ENCODE data around the gene USP36.
"Not testable (repeated sequence)": the region's sequence is repeated elsewhere in the genome, so short reads cannot be mapped to it uniquely, and the experiment has no call there.

Gene USP36

GRCh38 chr17:78751447-78752161 lies 89.0 kb downstream of the USP36 start:
- no peak for DNase-seq (ENCODE audit: low read depth)
- no peak overlapping the region for H3K4me3 ChIP-seq (ENCODE audit: low read depth, low read length)
- TF ChIP-seq, protein P1, sequence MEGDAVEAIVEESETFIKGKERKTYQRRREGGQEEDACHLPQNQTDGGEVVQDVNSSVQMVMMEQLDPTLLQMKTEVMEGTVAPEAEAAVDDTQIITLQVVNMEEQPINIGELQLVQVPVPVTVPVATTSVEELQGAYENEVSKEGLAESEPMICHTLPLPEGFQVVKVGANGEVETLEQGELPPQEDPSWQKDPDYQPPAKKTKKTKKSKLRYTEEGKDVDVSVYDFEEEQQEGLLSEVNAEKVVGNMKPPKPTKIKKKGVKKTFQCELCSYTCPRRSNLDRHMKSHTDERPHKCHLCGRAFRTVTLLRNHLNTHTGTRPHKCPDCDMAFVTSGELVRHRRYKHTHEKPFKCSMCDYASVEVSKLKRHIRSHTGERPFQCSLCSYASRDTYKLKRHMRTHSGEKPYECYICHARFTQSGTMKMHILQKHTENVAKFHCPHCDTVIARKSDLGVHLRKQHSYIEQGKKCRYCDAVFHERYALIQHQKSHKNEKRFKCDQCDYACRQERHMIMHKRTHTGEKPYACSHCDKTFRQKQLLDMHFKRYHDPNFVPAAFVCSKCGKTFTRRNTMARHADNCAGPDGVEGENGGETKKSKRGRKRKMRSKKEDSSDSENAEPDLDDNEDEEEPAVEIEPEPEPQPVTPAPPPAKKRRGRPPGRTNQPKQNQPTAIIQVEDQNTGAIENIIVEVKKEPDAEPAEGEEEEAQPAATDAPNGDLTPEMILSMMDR (IDR thresholded peaks at IDR 0.05; ENCODE audit: low read depth, low read length, missing control alignments), result no peak

DNA sequence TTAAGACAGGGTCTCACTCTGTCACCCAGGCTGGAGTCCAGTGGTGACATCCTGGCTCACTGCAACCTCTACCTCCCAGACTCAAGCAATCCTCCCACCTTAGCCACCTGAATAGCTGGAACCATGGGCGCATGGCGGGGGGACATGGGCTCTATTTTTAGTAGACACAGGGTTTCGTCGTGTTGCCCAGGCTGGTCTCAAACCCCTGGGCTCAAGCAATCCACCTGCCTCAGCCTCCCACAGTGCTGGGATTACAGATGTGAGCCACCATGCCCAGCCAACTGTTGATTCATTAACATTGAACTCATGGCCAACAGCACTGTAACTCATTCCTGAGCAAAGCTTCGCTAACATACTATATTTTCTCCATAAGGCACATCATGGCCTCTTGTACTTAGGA lies 89.6 kb downstream of the USP36 start:
- H3K4me3 ChIP-seq (ENCODE audit: low read depth, low read length), result not testable (repeated sequence)

GRCh38 chr17:78748730-78749317 lies 91.8 kb downstream of the USP36 start:
- TF ChIP-seq, protein P1 (IDR thresholded peaks at IDR 0.05; ENCODE audit: low read depth, low read length, missing control alignments), result no peak
- peak overlapping the region; percentile 18 for H3K4me3 ChIP-seq (ENCODE audit: low read depth, low read length)
- DNase-seq (ENCODE audit: low read depth), result peak; percentile 75

More for the DNA sequence above, 89.6 kb downstream of the USP36 start:
- DNase-seq (ENCODE audit: low read depth), result not testable (repeated sequence)

DNA sequence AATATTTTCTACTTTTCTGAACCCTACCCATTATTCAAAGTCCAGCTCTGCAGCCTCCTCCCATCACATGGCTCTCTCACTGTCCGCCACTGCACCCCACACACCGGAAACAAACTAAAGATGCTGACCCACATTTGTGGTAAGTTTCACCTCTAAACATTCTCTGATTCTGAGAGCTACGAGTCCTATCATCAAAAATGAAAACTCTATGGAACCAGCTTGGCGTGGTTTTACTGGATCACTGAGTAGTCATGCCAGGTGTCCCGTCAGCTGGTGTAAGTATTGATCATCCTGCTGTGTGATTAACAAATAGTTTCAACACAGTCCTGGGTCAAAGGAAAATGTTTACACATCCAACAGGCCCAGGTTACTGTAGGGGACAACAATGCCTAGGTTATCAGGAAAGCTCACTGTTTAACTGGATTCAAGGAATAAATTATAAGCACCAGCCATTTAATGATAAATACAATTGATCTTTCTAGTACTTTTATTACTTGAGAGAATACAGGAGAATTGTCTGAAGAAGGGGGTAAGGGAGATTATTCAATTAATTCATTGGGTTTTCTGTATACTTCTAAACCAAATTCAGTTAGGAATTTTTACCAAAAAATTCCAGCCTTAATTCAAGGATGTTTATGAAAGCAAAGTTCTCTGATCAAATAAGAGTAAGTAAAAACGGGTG lies 92.4 kb downstream of the USP36 start:
- TF ChIP-seq, protein P1 (IDR thresholded peaks at IDR 0.05; ENCODE audit: low read depth, low read length, missing control alignments), result no peak
- H3K4me3 ChIP-seq (ENCODE audit: low read depth, low read length), result peak overlapping the region; percentile 24
- peak; percentile 55 for DNase-seq (ENCODE audit: low read depth)

DNA sequence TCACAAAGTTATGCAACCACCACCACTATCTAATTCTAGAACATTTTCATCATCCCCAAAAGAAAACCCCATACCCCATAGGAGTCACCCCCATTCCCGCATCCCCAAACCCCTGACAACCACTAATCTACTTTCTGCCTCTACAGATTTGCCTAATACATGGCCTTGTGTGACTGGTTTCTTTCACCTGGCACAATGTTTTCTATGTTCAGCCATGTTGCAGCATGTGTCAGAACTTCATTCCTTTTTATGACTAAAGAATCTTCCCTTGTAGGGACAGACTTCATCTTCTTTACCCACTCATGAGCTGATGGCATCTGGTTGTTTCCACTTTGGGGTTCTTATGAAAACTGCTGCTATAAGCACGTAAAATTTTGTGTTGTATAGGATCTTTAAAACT lies 93.1 kb downstream of the USP36 start:
- DNase-seq (ENCODE audit: low read depth), result no peak
- TF ChIP-seq, protein P1 (IDR thresholded peaks at IDR 0.05; ENCODE audit: low read depth, low read length, missing control alignments), result no peak
- H3K4me3 ChIP-seq (ENCODE audit: low read depth, low read length), result no peak overlapping the region

- H3K4me3 ChIP-seq (ENCODE audit: low read depth, low read length), result no peak overlapping the region
- TF ChIP-seq, protein P1 (IDR thresholded peaks at IDR 0.05; ENCODE audit: low read depth, low read length, missing control alignments), result no peak
- DNase-seq (ENCODE audit: low read depth), result no peak
These were observed 93.7 kb downstream of the USP36 start for GRCh38 chr17:78746949-78747269.

DNA sequence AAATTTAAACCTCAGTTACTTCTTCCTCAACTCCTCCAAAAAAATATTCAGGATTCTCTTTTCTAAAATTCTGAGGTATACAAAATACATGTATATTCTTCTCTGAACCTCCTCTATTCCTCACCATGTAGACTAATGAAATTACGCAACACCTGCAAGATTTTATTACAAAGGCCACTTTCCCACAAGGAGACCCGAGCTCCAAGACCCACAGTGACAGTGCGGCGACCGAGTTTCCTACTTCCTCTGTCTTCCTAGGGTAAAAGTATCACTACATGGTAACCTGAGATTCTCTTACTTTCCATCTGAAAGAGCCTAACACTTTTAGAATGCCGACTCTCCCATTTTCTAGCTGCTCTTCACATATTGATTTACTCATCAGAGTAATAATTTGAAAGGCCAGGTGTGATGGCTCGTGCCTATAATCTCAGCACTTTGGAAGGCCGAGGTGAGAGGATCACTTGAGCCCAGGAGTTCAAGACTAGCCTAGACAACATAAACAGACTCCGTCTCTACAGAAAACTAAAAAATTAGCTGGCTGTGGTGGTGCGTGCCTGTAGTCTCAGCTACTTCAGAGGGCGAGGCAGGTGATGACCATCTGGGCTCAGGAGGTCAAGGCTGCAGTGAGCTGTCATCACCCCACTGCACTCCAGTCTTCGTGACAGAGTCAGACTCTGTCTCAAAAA lies 94.2 kb downstream of the USP36 start:
- TF ChIP-seq, protein P1 (IDR thresholded peaks at IDR 0.05; ENCODE audit: low read depth, low read length, missing control alignments), result no peak
- H3K4me3 ChIP-seq (ENCODE audit: low read depth, low read length), result no peak overlapping the region
- DNase-seq (ENCODE audit: low read depth), result no peak
